ENCODE data around the gene PCDH18.
"Not testable (repeated sequence)": the region's sequence is repeated elsewhere in the genome, so short reads cannot be mapped to it uniquely, and the experiment has no call there.

DNA sequence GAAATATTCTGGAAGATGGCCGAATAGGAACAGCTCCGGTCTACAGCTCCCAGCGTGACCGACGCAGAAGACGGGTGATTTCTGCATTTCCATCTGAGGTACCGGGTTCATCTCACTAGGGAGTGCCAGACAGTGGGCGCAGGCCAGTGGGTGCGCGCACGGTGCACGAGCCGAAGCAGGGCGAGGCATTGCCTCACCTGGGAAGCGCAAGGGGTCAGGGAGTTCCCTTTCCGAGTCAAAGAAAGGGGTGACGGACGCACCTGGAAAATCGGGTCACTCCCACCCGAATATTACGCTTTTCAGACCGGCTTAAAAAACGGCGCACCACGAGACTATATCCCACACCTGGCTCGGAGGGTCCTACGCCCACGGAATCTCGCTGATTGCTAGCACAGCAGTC is 36.0 kb downstream of the PCDH18 start:
- not testable (repeated sequence) for TF ChIP-seq CTCF (optimal IDR thresholded peaks at IDR 0.05 in 1 of 3, IDR thresholded peaks at IDR 0.05 in 1 of 3, conservative IDR thresholded peaks at IDR 0.05 in 1 of 3; ENCODE audit: extremely low read depth in 1 of 3, insufficient read depth in 2 of 3, low read length in 3 of 3); EZH2 (IDR thresholded peaks at IDR 0.05; ENCODE audit: low read length)

Data from keratinocyte (primary cell).